NCI-H2081 treated with DMSO at 0.1 percent for 48 hours (cell line): ENCODE measurements around the gene PARP1.

Source experiments
- DNase-seq: peaks from one replicate; lab custom pipeline; 2025; lab: John Stamatoyannopoulos, UW

The PARP1 gene

DNA sequence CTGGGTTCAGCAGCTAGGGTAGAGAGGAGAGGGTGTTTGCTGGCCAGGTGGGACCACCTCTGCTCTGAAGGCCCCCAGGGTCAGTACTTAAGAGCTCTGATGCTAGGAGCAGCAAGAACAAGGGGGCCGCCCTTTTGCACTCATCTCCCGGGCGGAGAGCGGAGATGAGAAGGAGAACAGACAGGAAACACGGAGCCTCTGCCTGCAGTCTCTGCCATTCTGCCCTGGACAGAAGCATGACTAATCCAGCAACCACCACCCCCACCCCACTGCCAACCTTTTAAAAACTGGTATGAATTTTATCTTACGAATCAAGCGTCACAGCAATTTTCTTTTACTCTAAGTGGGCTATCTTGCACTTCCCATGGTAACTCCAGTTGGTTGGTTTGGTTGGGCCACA, 34.5 kb downstream of the PARP1 start:
- DNase-seq, result no peak

DNA sequence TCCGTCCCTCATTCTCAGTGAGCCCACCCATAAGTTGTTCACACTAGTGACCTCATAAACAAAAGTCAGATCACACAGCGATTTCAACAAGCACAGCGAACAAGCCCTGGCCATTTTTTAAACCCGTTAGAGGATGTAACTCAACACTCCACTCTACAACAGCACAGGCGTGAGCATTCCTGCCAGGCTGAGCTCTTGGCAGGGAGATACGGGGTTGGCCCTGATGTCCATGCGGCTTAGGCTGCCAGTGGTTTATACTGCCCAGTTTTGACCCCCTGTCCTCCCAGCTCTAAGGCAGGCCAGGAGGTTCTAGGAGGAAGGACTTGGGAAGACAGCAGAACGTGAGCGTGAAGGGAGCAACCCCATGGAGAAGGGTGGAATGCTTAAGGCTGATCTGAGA, 35.0 kb downstream of the PARP1 start:
- no peak for DNase-seq

DNA sequence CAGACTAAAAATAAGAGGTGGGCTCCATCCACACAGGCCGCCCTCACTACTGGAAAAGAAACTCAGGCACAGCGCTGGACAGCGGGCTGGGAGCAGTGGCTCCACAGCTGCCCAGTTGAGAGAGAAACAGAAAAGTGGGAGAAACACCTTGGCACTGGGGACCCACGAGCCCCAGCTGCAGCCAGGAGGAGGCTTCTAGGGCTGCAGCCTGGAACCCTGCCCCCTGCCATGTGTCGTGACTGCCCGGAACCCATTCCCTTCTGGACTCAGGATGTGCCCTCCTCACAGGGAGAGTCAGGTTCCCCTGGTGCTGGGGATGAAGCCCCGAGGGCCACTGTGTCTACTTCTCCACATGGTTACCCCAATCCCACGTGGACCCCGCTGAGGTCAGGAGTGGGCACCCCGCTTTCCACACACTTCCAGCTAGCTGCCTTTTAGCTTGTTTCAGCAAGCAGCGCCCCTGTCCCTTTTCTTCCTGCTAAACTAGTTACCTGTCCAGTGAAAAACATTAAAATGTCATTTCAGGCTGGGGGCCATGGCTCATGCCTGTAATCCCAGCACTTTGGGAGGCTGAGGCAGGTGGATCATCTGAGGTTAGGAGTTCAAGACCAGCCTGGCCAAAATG, 35.9 kb downstream of the PARP1 start:
- no peak for DNase-seq

DNA sequence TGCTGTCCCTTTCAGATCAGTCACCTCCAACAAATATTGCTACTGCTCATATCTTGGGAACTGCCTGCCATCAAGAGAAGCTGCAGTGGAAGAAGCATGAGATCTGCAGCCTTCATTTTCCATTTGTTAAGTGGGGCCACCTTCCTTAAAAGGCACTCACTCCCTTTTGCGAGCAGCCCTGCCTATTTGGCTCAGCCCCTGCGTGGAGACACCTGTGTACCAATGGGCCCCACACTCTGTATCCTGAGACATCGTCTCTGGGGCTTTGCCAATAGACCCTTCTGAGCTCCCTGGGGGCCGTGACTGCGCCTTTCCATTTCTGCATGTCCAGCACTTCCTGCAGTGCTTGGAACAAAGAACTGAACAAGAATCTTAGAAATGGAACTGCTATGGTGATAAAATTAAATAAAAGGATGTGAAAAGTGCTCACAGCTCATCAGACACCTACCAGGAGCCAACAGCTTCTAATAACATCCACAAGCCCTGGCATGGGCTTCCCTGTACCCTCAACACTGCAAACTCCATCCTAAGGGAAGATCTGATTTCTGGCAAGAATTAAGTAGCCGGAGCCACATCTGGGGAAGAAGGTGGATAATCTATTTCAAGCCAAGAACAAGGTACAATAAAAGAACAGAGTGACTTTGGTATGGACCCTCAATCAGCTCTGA, 36.7 kb downstream of the PARP1 start:
- no peak for DNase-seq

DNA sequence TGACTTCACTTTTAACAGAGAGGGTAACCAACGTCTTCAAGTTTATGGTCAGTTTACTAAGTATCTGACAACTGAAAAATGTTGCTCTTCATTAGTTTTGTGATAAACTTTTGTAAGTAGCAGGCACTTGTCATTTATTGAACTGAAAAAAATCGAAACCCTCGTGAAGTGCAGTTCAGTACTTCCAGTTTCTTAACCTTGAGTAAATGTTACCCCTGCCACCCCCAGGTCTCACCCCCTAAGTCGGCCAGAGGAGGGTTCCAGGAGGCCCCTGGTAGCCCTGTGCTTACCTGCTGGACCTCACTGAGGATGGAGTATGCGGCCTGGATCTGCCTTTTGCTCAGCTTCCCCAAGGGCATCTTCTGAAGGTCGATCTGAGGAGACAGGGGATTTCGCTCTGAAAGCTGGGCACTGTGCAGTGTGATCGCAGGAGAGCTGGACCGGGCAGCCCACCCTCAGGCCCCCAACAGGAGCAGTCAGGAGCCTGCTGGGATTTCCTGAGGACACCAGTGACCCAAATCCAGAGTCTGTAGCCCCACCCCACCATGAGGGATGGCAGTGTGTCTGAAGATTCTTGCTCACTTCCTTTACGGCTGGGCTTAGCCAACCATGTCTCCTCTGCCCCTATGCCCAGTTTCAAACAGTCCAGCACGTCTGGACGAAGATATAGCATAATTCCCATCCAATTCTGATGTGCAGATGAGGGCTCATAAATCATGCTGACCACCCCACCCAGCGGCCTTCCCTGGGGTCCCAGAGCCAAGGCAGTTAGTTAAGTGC, 37.6 kb downstream of the PARP1 start:
- no peak for DNase-seq

DNA sequence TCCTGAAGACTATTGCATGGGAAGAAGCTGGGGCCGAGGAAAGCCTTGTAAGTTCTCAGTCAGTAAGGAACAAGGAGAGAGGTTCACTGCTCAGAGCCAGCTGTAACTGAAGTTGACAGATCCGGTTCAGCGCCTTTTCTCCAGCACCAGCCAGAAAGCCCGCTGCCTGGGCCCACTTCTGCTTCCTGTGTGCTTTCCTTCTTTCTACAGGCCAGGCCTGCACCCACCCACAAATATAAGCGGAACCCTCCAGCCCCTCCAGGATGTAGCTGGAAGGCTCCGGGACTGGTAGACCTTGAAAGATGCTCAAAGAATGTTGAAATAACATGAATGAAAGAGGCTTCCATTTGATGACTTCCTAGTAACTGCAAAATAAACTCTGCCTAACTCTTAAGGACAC, 38.8 kb downstream of the PARP1 start:
- DNase-seq, result no peak

DNA sequence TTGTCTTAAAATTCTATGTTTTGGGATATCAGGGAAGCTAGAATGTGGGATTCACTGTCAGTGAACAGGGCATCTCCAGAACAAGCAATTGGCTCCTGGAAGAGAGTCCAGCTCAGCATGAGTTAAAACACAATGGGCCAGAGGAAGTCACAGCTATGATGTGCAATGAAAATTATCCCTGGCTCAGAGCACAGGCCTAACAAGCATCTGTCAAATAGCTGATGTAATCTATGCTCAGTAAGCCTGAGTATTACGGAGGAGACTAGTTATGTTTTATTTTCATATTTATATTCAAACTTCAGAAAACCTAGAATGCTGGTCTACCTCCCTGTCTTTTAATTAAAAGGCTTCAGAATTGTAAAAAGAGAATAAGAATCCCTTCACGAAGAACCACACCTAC, 41.6 kb downstream of the PARP1 start:
- DNase-seq, result no peak

DNA sequence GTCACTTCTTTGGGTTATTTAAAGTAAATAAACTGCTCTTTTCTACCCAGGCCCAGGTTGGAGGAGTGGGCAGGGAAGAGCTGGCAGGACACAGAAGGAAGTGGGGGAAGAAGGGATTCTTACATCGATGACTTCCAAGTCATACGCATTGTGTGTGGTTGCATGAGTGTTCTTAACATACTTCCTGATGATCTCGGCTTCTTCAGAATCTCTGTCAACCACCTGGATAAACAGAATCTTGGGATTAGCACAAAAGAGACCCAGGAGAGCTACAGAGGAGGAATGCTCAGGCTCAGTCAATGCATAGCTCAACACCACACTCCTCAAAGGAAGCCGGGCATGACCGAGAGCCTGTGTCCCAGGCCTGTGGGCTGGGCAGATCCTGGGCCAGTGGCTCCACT, 42.1 kb downstream of the PARP1 start:
- no peak for DNase-seq

DNA sequence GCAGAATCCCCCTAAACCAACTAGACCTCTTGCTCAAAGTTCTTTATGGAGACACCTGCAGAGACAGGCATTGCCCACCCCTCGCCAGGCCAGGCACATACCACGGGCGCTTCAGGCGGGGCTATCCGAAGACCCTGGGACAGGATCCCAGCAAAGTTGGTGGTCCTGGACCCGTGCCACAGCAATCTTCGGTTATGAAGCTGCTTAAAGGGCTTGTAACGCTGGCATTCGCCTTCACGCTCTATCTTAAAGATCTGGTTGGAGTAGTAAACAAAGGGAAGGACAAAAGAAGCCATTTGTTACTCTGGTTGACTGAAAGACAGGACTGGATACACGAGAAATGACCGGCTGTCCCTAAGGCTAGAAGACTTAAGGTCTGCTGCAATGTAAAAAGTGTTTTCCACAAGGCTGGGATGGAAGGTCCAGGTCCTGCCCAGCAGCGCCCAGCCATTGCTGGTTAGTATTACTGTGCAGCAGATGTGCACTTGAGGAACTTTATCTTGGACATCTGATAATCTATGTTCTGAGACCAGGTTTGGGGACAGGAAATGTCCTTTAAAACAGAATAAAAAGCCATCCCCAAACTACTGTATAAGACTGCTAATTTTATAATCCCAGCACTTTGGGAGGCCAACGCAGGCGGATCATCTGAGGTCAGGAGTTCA, 42.9 kb downstream of the PARP1 start:
- no peak for DNase-seq

DNA sequence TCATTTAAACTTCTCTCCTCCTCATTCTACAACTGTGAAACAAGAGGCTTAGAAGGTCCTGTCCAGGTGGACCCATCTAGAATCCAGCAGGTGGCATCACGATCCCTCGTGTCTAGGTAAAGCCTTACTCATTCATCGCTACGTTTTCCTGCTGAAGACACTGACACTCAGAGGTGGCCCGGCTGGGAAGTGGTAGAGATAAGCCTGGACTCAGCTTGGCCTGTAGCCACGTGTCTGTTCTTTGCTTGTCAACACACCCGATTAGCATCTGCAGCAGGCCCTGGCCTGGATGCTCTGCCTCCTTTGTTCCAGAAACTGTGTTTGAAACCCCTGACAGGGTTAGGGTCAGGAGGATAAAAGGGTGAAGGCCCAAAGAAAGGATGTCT, 43.4 kb downstream of the PARP1 start:
- DNase-seq, result no peak

DNA sequence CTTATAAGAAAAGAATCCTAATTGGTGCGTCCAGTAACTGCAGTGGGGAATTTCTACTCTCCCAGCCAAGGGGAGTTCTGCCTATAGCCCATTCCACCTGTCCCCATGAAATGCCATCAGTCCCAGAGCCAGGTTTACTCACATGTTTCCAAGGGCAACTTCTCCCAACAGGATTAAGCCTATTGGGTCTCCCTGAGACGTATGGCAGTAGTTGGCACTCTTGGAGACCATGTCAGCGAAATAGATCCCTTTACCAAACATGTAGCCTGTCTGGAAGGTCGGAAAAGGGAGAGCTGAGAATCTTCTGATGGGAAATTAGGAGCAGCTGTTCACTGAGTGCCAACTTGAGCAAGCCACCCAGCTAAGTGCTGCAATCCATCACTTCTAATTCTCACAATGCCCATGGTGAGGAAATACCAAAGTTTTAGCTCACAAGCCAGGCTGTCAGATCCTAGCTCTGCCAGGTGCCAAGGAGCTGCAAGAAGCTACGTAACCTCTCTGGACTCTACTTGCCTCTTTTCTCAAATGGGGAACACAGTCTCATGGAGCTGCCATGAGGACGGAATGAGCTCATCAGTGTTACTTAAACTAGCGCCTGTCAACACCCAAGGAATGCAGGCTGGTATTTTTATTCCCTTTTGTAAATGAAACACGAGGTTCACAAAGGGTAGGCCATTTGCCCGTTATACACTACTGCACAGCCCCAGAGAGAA, 43.9 kb downstream of the PARP1 start:
- no peak for DNase-seq

DNA sequence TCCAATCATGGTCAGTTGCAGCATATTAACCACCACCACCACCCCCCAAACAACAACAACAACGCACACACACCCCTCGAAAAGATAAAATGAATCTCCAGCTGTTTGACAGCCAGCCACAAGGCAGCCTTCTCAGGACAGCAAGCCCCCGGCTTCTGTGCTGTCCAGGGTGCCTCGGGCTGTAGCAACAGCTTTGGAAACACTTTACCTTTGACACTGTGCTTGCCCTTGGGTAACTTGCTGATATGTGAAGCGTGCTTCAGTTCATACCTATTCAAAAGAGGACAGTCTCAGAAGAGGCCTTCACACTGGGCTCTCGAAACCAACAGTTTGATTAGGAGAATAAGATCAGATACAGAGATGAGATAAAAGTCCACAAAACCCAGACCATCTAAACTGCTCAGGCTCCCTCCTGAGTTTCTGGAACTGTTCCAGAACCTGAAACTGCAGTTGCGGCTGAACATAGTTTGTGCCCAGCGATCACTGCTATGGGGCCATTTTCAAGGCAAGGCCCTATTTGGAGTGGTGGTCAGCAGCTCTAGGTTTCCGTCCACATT, 44.9 kb downstream of the PARP1 start:
- DNase-seq, result no peak

DNA sequence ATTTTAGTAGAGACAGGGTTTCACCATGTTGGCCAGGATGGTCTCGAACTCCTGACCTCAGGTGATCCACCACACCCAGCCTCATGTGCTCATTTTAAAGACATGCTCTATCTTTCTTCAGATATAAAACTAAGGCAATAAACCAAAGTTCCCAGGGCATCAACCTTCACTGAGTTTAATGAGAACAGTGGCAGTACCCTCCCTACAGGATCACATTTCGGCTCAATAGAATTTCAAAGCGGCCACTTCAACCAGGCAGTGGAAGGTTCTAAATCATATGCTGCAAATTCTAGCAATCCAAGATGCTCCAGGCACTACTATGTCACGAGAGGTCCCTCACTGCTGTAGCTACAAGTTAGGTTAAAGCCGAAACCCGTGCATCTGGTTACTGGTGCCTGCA, 45.5 kb downstream of the PARP1 start:
- DNase-seq, result no peak

DNA sequence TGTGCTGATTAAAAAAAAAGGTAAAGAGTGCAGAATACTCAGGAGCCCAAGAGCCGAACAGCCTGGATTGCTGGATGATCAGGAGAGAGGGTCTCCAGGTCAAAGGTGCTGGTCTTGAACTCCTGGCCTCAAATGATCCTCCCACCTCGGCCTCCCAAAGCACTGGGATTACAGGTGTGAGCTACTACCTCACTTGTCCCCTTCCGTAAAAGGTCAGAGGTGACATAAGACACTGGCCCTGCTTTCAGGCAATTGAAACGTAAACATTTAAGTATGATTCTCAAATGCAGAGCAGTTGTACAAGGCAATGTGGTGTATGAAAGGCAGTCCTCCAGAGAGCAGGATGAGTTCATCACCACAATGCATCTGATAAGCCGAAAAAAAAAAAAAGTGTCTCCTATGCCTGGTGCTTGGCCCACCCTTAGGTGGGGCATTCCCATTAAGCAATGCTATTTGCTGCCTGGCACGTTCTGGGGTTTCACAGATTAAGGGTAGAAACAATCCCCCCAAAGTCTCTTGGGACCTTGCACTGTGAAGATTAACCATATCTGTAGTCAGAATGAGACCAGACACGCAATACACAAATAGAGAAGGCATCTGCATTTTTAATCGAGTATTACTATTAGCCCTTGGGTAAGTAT, 47.7 kb downstream of the PARP1 start:
- DNase-seq, result no peak

DNA sequence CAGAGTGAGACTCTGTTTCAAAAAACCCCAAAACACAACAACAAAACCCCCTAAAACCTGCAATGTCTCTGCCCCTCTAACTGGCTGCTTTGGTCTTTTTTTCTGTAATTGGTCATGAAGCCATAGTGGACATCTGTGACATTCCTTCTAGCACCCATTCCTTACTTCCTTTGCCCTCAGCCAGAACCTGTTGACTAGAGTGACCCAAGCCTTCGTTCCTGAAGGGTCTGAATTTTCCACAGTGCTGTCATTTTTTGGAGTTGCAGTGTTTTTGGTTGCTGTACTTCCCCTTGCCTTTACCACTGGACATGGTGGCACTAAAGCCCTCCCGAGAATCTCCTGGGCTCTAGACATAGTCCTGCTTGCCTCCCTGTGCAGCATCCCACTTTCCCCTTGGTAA, 50.5 kb downstream of the PARP1 start:
- DNase-seq, result no peak

DNA sequence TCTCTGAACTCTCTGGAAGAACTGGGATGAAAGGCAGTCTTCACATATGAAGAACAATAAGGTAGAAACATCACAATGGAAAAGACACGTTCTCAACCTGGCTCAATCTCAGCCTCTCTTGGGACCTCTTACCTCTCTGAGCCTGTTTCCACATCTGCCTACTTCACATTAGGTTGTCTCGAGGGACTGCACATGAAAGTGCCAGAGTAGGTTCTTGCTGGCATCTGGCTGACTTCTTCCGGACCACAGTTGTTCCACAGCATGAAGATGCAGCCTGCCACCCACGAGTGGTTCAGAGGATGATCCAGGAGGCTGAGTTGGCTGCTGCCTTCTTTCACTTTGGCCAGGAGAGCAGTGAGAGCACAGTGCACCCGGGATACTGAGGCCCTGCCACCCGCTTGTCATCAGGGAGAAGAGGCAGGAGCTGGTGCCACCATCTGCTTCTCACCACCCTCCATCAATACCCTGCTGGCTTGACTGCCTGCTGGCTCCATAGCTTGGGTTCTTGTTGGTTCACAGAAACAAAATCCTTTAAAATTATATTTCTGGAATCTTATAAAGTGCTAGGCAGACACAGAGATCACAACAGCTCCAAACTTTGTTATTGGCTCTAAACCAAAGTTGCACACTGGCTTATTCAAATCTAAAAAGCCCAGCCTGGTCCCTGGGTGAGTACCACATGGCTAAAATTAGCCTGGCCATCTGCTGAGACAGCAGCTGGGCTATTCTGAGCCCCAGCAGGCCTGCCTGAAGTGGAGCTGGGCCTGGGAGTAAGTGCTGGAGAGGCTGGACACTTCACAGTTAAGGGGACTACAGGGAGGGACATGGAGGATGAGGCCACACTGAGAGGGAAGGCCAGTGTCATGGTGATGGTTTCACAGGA, 52.0 kb downstream of the PARP1 start:
- DNase-seq, result no peak

DNA sequence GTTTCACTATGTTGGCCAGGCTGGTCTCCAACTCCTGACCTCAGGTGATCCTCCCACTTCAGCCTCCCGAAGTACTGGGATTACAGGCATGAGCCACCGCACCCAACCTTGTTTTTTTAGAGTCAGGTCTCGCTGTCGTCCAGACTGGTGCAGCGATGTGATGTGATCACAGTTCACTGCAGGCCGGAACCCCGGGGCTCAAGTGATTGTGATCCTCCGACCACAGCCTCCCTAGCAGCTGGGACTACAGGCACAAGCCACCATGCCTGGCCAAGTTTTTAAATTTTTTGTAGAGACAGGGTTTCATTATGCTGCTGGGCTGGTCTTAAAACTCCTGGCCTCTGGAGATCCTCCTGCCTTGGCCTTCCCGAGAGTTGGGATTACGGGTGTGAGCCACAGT, 52.9 kb downstream of the PARP1 start:
- DNase-seq, result no peak

DNA sequence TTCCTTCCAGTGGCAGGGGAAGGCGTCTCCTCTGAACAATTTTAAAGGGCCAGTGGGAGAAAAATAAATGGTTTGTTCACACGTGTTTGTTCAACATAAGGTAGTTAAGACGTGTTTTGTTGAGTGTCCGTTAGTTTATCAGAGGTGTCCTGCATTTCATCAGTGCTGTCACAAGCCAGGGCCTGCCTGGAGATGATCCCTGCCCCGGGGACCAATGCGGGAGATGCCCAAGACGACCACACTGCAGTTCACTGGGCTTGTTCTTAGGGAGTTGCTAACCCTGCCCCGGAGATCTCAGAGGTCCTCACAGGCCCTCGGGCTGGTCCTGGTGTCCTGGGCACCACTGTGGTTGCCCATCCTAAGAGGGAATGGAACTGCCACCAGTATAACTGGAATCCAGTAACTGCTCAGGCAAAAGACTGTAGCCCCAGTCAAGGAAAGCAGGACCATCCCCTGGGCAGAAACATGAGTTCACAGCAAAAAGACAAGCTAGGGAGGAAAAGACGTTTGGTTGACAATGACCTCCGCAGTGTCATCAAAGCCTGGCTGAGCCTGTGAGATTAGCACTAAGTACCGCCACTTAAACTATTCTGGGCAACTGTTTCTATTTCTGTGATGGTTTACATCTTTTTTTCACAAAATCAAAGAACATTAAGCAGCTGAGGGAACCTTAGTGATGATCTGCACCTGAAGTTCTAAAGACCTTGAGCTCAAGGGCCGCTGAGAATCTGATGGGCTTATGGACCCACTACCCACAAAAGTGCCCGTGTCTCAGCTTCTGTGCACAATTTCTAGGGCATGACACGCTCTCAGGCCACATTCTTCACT, 54.0 kb downstream of the PARP1 start:
- no peak for DNase-seq

DNA sequence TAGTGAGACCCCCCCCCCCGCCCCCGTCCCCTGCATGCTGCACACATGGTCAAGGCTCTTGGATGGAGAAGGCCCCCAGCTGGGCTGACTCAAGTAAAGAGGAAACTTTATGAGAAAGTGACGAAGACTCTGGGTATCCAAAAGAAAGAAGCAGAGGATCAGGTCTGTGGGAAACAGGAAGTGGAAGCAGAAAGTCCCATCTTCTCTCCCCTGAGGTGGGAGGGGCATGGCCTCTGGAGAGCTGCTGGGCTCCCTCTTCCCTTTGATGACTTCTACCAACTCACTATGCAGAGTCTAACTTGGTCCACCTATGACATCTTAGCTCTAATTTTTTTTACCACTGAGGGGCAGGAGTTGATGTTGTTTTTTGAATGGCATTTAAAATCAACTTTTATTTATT, 56.2 kb downstream of the PARP1 start:
- no peak for DNase-seq

DNA sequence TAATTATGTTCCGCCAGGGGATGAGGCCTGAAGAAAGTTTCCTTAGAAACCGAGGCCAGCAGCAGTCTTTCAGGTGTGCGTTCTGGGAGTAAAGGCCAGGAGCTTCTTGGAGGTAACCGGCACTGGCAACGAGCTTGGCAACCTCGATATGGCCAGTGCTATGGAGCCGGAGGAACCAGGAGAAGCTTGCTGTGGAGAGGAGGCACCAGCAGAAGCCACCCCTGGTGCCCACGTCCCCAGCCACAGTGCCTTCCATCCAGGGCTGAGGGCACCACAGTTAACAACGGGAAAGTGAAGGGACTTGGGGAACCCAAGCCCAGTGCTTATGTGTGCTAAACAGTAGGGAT, 57.4 kb downstream of the PARP1 start:
- no peak for DNase-seq
